H7 (cell line): ENCODE measurements around the gene KLK13. TPM values are rescaled to one million over a fixed set of nuclear protein-coding genes. Genes with fewer than 3 reads are reported as not detected.

Experiments used
- DNase-seq: peaks from one replicate; pipeline ENCODE4 v3.0.0; 2012
- H3K27me3 ChIP-seq: 2 replicates; pipeline ENCODE4 v1.6.0; 2011; ENCODE audit warnings: mild to moderate bottlenecking, low read length; ENCODE audit not compliant: control insufficient read depth, insufficient read depth
- H3K36me3 ChIP-seq: replicated peaks from 2 replicates; pipeline ENCODE4 v1.5.1; 2011; ENCODE audit warnings: low read length; ENCODE audit not compliant: control insufficient read depth, insufficient read depth
- H3K4me3 ChIP-seq: 2 replicates; pipeline ENCODE4 v1.5.1; 2011; ENCODE audit warnings: low read depth, mild to moderate bottlenecking, control low read depth, low read length, moderate library complexity; ENCODE audit not compliant: insufficient read depth
- total RNA-seq: library from RNA; depleted of rRNA; stranded (reverse); fragments of >200 nt; shearing (Covaris generic); gene quantifications from 2 replicates; pipeline ENCODE4 v1.2.3, GENCODE V29; 2014

KLK13 gene
- total RNA-seq, 1 experiment from 2014 or later, result 2.0 TPM

- Histone ChIP-seq H3K36me3 (no peaks in the 10 kb centered on the region), H3K4me3 (no peak overlapping the region), H3K27me3 (no peaks in the 10 kb centered on the region)
- DNase-seq, result no peak
Observed at GRCh38 chr19:51060336-51060735, 4.6 kb downstream of the KLK13 start.

GRCh38 chr19:51059715-51060114 is 5.2 kb downstream of the KLK13 start:
- Histone ChIP-seq H3K4me3 (no peak overlapping the region), H3K27me3 (no peaks in the 10 kb centered on the region), H3K36me3 (no peaks in the 10 kb centered on the region; the same call in 1 of the 2 replicates)
- DNase-seq, result no peak

- Histone ChIP-seq H3K27me3 (no peaks in the 10 kb centered on the region), H3K4me3 (no peak overlapping the region), H3K36me3 (no peaks in the 10 kb centered on the region; the same call in 1 of the 2 replicates)
- DNase-seq, result no peak
Observed at GRCh38 chr19:51055866-51056265, 9.0 kb downstream of the KLK13 start.

- Histone ChIP-seq H3K36me3 (no peaks in the 10 kb centered on the region), H3K27me3 (no peaks in the 10 kb centered on the region), H3K4me3 (no peak overlapping the region)
- DNase-seq, result no peak
Observed at GRCh38 chr19:51047031-51047335, 17.9 kb downstream of the KLK13 start.

GRCh38 chr19:51044327-51044726 is 20.6 kb downstream of the KLK13 start:
- H3K27me3 ChIP-seq, result no peaks in the 10 kb centered on the region
- no peak overlapping the region for H3K4me3 ChIP-seq
- no peaks in the 10 kb centered on the region for H3K36me3 ChIP-seq
- DNase-seq, result no peak

- H3K4me3 ChIP-seq, result no peak overlapping the region
- H3K27me3 ChIP-seq, result no peaks in the 10 kb centered on the region
- H3K36me3 ChIP-seq, result no peaks in the 10 kb centered on the region
- no peak for DNase-seq
Observed at GRCh38 chr19:51043497-51043896, 21.4 kb downstream of the KLK13 start.

GRCh38 chr19:51040151-51040550 is 24.7 kb downstream of the KLK13 start:
- H3K4me3 ChIP-seq, result no peak overlapping the region
- no peaks in the 10 kb centered on the region for H3K36me3 ChIP-seq
- DNase-seq, result no peak
- H3K27me3 ChIP-seq, result no peaks in the 10 kb centered on the region

GRCh38 chr19:51036519-51036918 is 28.4 kb downstream of the KLK13 start:
- H3K27me3 ChIP-seq, result no peaks in the 10 kb centered on the region
- no peak for DNase-seq

GRCh38 chr19:51034704-51035103 is 30.2 kb downstream of the KLK13 start, which contains the start of gene KLK12:
Gene KLK12, minus strand, starts transcription at chr19:51035002. Its CDS starts 381 bp downstream, at chr19:51034621.
- no peaks in the 10 kb centered on the region for H3K36me3 ChIP-seq
- no peaks in the 10 kb centered on the region for H3K27me3 ChIP-seq
- peak; percentile 22 for DNase-seq
- no peak within 1 kb of the TSS for H3K4me3 ChIP-seq

More at GRCh38 chr19:51036519-51036918, 28.4 kb downstream of the KLK13 start:
- H3K4me3 ChIP-seq, result no peak overlapping the region
- H3K36me3 ChIP-seq, result no peaks in the 10 kb centered on the region

- no peak for DNase-seq
- no peak overlapping the region for H3K4me3 ChIP-seq
- H3K36me3 ChIP-seq, result no peaks in the 10 kb centered on the region
- no peaks in the 10 kb centered on the region for H3K27me3 ChIP-seq
Observed at GRCh38 chr19:51031880-51032225, 33.0 kb downstream of the KLK13 start.

GRCh38 chr19:51031220-51031879 is 33.5 kb downstream of the KLK13 start:
- Histone ChIP-seq H3K36me3 (no peaks in the 10 kb centered on the region), H3K27me3 (no peaks in the 10 kb centered on the region), H3K4me3 (no peak overlapping the region)
- no peak for DNase-seq

- no peaks in the 10 kb centered on the region for H3K27me3 ChIP-seq
- peak; percentile 63 for DNase-seq
- H3K4me3 ChIP-seq, result no peak overlapping the region
Observed at GRCh38 chr19:51030631-51031030, 34.3 kb downstream of the KLK13 start.

GRCh38 chr19:51029718-51030117 is 35.2 kb downstream of the KLK13 start:
- peak; percentile 66 for DNase-seq
- no peak overlapping the region for H3K4me3 ChIP-seq
- H3K27me3 ChIP-seq, result no peaks in the 10 kb centered on the region
- no peaks in the 10 kb centered on the region for H3K36me3 ChIP-seq

More at GRCh38 chr19:51030631-51031030, 34.3 kb downstream of the KLK13 start:
- H3K36me3 ChIP-seq, result no peaks in the 10 kb centered on the region

- H3K4me3 ChIP-seq, result no peak overlapping the region
Observed at GRCh38 chr19:51027873-51028272, 37.0 kb downstream of the KLK13 start.

GRCh38 chr19:51027126-51027806 is 37.6 kb downstream of the KLK13 start:
- Histone ChIP-seq H3K27me3 (no peaks in the 10 kb centered on the region), H3K4me3 (no peak overlapping the region), H3K36me3 (no peaks in the 10 kb centered on the region)
- DNase-seq, result no peak

More at GRCh38 chr19:51027873-51028272, 37.0 kb downstream of the KLK13 start:
- H3K36me3 ChIP-seq, result no peaks in the 10 kb centered on the region
- DNase-seq, result no peak
- H3K27me3 ChIP-seq, result no peaks in the 10 kb centered on the region
